ENCODE measurements around the gene LRRC10B.
A peak's percentile ranks its signal among the peaks of the same experiment; 100 is the strongest.

The LRRC10B gene

DNA sequence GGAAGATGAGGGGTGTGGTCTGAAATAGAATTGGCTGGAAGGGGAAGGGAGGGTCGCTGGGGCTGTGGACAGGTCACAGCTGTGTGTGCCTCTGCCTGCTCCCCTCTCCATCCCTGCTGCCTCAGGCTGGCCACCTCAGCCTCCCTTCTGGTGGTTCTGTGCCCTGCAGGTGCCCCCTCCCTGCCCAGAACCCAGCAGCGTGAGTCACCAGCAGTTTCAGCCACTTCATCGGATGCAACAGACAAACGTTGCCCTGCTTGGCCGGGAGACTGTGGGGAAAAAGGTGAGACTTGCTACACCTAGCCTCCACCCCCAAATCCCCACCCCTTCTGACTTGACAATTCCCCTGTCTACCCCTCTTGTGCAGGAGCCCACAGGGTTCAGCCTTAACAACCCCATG, 21.8 kb upstream of the LRRC10B start:
- no peak for DNase-seq (ENCODE audit: low spot score)

DNA sequence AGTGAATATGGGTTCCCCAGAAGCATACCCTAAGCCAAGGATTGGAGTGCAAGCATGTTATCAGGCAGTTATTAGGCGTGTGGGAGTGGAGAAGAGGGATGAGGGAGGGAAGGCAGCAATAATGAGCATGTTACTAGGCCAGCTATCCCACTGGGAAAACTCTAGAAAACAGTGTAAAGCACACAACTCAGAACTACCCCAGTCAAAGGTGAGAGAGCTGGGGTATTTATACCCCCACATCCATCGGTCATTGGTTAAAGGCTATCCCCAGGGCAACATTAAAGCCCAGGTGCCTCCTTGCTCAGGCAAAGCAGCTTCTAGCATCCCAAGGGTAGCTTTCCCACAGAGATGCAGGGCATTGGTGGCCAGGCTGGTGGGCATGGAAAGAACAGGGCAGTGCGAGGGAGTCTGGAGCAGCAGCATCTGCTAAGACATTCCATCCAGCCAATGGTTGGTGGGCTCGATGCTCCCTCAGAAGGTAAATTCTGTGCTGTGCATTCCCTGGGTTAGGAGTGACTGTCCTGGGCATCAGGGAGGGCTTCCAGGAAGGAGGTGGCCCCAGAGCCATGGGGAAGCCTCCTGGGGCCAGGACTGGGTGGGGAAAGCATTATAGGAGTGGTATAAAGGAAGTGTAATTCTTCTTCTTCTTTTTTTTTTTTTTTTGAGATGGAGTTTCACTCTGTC, 21.1 kb upstream of the LRRC10B start:
- no peak for DNase-seq (ENCODE audit: low spot score)

DNA sequence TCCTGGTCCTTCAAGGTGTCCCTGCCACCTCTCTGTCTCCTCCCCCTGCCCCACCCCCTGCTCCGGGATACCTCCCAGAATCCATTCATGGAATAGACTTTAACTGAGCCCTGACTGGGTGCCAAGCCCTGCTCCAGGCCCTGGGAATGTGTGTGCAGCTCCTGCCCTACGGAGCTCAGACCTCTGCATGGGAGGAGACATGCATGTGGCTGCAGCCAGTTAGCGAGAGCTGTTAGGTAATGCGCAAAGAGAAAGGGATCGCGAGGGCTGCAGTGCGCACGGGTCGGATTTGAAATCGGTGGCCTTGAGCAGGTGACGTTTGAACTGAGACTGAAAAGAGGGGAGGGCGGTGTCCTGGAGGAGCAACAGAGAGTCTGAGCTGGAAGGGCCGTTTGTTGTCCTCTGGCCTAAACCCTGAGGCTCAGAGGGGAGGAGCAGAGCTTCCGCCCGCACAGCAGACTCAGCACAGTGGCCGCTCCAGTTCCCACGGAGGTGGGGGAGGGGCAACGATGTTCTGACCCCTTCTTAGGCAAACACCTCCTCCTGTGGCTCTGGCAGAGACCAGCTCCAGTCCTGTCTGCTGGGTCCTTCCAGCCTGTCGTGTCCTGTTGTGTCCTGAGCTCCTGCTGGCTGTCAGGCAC, 19.8 kb upstream of the LRRC10B start:
- DNase-seq (ENCODE audit: low spot score) = peak; percentile 85

DNA sequence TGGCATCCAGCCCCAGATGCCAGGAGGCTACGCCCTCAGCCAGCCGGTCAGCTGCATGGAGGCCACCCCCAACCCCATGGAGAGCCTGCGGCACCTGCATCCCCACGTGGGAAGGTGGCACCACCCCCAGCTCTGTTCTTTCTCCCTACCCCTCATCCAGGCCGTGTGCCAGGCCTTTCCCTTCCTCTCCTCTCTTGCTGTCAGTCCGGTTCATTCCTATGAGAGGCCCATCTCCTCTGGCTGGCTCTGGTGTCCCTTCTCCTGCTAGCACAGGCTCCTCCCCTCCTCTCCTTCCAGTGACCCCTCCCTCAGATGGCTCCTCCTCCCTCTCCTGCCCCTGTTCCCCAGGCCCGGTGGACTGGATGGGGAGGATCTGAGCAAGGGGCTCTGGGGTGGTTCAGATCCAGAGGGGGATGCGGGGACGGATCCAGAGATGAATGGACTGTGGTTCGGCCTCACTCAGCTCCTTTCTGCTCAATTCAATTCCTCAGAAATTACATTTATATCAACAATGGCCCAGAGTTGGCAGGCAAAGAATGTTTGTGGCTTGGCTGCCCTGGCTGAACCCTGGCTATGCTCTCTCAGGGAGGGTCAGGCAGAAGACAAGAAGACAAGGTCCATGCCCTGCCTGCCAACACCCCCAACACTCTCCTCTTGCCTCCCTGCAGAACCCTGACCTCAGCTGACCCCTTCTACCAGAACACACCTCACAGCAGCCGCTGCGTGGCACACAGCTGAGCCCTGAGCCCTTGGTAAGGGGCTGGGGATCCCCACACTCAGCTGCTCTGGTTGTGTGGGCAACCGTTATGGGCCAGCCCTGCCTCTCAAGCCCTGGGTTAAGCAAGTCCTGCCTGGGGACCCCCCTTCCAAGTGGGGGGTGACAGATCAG, 18.5 kb upstream of the LRRC10B start:
- DNase-seq (ENCODE audit: low spot score) = peak; percentile 69

DNA sequence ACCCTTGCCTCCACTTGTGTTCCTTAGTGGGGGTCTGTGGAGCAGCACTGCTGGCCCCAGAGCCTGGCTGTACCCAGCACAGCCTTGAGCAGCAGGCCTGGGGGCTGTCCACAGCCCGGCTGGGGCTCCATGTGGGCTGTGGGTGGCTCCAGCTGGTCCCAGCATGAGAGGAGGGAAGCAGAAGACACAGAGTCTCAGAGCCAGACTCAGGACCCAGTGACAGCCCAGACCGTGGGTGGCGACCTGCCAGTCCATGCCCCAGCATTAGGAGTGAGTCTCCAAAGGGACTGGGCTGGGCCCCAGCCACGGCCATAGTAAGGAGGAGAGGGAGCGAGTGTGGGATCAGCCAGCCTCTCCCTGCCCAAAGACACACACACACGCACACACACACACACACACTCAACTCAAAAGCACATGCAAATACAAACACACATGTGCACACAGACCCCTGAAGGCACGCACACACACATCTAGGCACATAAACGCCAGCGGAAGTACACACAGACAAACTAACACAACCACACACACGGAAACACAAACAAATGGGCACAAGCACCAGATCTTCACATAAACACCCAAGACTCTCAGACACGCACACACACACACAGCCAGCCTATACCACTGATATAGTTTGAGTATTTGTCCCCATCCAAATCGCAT, 16.7 kb upstream of the LRRC10B start:
- no peak for DNase-seq (ENCODE audit: low spot score)

DNA sequence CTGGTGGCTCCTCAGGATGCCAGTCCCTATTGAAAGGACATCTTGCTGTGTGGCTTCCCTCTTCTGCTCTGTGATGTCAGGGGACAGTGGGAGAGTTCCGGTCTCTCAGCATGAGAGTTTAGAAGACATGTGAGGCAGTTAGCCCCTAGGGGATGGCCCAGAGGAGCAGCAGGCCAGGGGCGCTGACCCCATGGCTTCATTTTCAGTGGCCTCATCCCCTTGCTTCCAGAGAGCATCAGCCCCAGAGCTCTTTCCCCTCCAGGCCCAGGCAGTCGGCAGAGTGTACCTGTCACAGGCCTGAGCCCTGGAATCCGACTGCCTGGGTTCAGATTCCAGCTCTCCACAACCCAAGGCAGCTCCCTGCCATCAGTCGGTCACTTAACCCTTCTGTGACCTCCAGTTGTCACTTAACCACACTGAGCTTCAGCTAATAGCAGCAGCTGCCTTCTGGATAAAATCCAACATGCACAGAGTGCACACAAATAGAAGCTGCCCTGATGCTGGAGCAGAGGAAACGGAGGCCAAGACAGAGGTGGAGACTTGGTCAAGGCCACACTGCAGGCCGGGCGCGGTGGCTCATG, 14.1 kb upstream of the LRRC10B start:
- no peak for DNase-seq (ENCODE audit: low spot score)

DNA sequence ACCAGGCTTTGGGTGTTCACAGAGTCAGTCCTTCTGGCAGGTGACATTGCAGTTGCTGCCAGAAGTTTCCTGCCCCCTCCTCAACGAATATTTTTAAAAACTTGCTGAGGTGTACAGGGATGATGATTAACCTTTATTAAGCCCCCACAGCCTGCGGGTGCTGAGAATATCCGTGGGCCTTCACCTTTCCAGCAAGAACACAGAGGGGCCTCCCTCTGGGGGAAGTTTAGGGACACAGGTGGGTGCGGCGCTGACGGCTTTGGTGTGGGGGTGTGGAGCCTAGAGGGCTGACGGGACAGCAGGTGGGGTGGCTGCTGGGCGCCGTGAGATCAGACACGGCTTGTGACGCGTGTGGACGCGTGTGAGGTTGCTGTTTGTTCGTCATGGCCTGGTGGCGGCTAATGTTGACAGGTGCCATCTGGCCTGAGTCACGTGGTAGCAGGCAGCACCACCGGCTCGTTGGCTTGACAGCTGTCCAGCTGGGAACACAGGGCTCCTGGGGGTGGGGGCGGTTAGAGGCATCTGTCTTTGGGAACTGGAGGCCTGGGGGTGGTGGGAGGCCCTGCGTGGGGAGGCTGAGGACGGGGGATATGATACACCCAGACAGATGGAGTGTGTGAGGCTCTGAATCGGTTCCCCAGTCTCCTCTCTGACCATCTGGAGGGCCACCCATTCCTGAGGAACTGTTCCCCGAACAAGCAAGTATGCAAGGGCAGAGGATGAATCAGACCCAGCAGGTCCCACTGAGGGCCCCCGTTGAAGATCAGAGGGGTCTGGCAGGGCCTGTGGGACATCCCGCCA, 12.5 kb upstream of the LRRC10B start:
- no peak for DNase-seq (ENCODE audit: low spot score)

DNA sequence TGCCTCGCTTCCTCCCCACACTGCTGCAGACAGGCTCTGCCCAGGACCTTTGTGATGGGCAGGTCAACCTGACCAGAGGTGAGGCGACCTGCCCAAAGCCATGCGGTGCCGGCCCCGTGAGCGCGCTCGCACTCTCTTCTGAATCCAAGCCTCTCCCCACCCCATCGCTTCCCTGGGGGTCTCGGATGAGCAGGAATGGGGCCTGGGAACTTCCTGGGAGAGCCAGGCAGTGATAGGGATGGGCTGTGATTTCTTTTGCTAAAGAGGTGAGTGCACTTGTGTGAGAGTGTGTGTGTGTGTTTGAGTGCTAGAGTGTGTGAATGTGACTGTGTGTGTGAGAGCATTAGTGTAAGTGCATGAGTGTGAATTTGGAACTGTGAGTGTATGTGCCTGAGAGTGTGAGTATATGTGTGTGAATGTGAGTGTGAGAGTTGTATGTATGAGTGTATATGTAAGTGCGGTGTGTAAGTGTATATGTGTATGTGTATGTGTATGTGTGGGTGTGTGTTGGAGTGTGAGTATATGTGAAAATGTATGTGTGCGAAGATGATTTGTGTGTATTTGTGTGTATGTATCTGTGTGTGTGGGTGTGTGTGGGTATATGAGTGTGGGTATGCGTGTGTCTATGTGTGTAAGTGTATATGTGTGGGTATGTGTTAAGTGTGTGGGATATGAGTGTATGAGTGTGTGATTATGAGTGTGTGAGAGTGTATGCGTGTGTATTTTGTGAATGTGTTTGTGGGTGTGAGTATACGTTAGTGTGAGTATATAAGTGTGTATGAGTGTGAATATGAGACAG, 11.7 kb upstream of the LRRC10B start:
- no peak for DNase-seq (ENCODE audit: low spot score)

DNA sequence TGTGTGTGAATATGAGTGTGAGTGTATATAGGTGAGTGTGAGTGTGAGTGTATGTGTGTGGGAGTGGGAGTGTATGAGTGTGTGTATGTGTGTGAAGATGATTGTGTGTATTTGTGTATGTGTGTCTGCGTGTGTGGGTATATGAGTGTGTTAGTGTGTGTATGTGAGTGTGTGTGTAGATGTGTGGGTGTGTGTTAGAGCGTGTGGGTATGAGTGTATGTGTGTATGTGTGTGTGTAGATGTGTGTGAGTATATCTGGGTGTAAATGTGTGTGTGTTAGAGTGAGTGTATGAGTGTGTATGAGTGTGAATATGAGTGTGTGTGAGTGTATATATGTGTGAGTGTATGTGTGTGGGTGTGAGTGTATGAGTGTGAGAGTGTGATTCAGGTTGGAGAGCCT, 11.1 kb upstream of the LRRC10B start:
- DNase-seq (ENCODE audit: low spot score) = no peak

DNA sequence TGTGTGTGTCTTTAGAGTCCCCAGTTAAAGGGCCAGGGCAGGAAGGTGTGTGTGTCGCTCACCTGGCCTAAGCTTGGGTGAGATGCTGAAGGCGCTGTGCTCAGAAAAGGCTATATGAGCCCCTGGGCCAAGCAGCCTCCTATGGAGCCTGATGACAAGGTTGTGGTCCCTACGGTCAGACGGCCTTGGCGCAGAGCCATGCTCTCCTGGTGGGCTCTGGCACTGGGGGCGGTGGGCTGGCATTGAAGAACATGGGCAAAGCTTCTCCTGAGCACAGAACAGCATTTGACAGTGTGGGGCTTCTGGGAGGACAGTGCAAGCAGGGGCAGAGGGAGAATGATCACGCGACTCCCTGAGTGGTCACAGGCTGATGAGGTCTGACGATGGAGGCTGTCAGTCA, 10.7 kb upstream of the LRRC10B start:
- DNase-seq (ENCODE audit: low spot score) = no peak

DNA sequence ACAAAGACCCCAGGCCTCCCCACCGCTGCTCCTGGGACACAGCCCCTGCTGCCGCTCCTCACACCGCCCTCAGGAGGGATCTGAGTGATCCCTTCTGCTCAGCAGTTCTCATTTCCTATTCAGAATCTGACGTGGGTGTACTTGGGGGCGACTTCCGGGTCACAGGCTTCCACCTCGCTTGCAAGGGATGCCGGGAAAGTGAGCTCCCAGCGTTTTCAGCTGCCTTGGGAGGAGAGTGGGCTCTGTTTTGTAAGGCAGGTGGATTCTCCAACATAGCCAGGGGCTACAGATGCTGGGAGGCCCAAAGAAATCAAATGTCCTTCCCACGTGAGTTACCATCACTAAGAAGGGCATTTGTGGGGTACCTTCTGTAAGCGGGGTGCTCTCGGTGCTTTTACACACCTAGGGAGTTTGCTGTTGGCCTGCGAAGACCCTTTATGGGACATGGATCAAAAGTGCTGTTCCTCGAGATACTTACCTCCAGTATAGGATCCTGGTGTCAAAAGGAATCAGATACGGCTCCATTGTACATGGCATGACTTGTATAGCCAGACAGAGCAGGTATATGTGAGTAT, 9.7 kb upstream of the LRRC10B start:
- no peak for DNase-seq (ENCODE audit: low spot score)

DNA sequence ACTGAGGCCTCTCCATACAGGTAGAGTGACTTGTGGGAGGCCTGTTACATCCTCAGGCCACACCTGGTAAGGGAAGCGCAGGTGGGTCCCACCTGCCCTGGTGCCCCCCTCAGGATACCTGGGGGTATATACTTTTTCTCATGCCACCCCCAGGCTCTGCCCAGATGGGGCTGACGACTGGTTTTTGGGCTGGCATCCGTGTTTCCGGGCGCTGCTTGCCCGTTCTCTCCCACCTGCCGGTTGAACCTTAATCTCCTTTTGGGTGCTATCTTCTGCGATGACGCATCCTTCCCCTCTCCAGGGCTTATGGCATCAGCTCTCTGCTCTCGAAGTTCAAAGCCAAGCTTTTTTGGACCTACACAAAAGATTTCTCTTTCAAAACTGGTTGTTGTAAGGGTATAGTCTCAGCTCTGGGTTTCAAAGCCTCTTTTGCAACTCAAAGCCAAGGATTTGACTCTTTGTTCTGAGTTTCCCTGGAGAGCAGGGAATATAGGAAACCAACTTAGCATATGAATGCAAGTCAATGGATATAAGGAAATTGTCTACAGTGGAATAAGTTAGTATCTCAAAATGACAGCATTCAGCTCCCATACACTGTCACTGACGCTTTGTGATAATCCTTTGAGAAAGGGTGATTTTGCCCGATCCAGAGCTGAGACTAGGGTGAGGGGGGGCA, 8.6 kb upstream of the LRRC10B start:
- no peak for DNase-seq (ENCODE audit: low spot score)

DNA sequence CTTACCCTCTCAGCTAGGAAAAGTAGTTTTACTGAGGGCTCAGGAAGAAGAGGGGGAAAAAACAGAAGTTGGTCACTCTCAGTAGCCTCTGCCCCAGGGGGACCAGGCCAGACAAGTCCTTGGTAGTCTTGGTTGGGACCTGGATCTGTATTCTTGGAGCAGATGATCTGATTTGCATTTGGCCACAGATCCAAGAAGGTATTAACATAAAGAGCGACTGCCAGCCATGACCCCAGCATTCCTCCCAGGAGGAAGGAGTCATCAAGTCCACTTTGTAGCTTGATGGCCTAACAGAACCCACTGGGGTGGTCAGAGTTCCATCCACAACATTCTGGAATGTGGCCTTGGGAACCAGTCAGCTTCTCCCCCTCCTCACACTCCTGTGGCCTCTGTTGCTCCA, 6.0 kb upstream of the LRRC10B start:
- no peak for DNase-seq (ENCODE audit: low spot score)

DNA sequence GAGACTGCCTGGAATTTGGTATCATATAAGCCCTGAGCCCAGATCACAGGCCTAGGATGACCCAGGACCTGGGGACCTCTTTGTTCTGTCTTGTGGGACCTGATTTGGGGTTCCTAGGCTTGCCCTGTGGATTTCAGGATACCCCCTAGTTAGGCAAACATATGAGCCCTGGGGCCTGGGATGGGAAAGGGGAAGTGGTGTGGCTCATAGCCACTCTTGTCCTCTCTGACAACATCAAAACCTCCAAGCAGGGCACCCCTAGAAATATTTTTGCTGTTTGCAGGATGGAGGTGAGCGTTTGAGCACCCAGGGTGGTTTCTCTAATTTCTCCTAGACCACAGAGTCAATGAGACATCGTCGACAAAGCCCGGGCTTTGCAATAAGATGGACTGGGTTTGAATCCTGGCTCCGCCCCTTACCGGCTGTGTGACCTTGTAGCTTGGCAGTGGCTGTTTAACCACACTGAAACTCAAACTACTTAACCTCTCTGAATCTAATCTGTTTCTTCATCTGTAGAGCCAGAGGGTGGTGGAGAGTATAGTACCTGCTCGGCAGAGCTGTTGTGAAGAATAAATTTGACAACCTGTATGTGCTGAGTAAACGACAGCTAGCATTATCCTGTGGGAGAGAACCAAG, 5.3 kb upstream of the LRRC10B start:
- DNase-seq (ENCODE audit: low spot score) = no peak

DNA sequence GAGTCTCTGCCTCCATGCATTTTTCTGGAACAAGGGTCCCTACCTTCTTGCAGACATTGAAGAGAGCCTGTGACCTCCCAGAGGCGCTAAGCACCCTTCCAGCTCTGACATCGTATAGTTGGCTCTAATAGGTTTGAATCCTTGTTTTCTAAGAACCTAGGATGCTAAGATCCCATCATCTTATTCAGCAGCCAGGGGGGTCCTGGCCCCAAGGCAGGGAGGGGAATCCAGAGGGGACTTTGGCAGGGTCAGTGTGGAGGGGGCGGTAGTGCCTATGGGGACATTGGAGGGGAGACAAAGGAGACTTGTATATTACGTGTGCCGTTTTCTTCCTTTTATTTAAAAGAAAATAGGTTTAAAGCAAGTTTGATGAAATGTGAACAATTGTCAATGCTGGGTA, 3.4 kb upstream of the LRRC10B start:
- no peak for DNase-seq (ENCODE audit: low spot score)

DNA sequence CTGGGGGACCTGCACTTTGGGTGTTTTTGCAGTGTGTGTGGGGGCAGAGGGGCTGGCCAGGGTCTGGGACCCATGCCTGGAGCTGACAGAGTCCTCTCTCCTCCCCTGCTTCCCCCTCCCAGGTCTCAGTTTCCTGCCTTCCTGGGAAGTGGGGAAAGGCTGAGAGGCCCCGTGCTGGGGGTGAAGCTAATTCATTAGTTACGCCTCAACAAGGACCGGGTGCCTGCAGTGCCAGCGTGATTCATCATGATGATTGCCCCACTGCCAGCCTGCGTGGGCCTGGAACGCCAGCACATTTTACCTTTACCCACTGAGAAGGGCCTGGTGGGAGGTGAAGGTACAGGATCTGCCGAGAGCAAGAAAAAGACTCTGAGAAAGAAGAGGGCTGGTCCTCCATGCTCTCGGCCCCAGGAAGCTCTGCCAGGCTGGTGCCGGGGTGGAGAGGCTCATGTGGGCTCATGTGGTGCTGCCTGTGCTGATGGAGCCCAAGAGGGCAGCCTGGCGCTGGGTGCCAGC, 2.9 kb upstream of the LRRC10B start:
- peak; percentile 53 for DNase-seq (ENCODE audit: low spot score)

DNA sequence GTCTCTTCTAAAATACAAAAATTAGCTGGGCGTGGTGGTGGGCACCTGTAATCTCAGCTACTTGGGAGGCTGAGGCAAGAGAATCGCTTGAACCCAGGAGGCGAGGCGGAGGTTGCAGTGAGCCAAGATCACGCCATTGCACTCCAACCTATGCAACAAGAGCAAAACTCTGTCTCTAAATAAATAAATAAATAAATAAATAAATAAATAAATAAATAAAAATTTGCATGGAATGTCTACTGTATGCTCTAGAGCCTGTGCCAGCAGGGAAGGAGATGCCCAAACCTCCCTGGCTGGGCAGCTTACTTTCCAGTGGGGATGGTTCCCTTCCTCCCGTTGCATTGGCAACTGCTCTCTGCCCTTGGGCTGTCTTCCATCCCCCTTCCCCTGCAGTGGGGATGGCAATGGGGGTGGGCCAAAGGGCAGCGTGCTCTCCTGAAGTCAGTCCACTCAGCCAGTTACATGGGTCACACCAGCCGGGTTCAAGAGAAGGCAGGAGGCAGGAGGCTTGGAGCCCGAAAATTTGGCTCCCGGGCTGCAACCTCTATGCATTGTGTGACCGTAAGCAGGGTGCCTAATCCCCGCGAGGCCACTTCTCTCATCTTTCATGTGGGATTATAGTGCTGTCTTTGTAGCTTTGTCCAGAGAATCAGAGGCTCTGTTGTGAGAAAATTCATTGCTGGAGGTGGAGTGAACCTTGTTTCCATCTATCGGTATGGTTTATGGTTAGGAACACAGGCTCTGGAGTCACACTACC, 1.4 kb upstream of the LRRC10B start:
- DNase-seq (ENCODE audit: low spot score) = peak; percentile 55

Measured in ecto neural progenitor cell (in vitro differentiated cells).